OCI-LY7 (cell line): ENCODE measurements around the gene PDCD1. TPM values are rescaled to one million over a fixed set of nuclear protein-coding genes. Genes with fewer than 3 reads are reported as not detected.

ENCODE experiments used
- BruUV-seq: library from RNA; stranded (reverse); fragments of 400-500 nt; replicated peaks from 2 replicates; lab custom pipeline; 2021; lab: Mats Ljungman, UMichigan
- CTCF ChIA-PET: fragments of 300-600 bp; sonication (Branson Sonifier 250); formaldehyde crosslinking; loops from one replicate; lab custom pipeline; 2022; ENCODE audit warnings: antibody characterized with exemption; ENCODE audit not compliant: unreplicated experiment; lab: Charles Lee
- POLR2A ChIA-PET: fragments of 300-600 bp; sonication (Branson Sonifier 250); formaldehyde crosslinking; loops from one replicate; lab custom pipeline; 2022; ENCODE audit warnings: antibody characterized with exemption; lab: Charles Lee
- DNase-seq: peaks from one replicate; pipeline ENCODE4 v3.0.0-alpha.2; 2015; ENCODE audit warnings: low spot score
- H2AFZ ChIP-seq: fragments of 200-600 bp; sonication (generic), shearing (Covaris generic); 2 replicates; pipeline ENCODE4 v1.6.1; 2014; ENCODE audit warnings: mild to moderate bottlenecking, antibody characterized with exemption, low read length, moderate library complexity
- H3K27ac ChIP-seq: fragments of 200-600 bp; sonication (generic); 2 replicates; pipeline ENCODE4 v1.5.1; 2014; ENCODE audit warnings: mixed run types, low read depth, mild to moderate bottlenecking, moderate library complexity, low read length, inconsistent platforms; ENCODE audit not compliant: poor library complexity, severe bottlenecking
- H3K36me3 ChIP-seq: fragments of 200-600 bp; sonication (generic); 2 replicates; pipeline ENCODE4 v1.6.1; 2014; ENCODE audit warnings: mild to moderate bottlenecking, antibody characterized with exemption, low read length, moderate library complexity, mixed read lengths; ENCODE audit not compliant: insufficient read depth
- H3K4me1 ChIP-seq: fragments of 200-600 bp; sonication (generic); 2 replicates; pipeline ENCODE4 v1.5.1; 2014; ENCODE audit warnings: mild to moderate bottlenecking, low read length; ENCODE audit not compliant: insufficient read depth, poor library complexity, severe bottlenecking
- H3K4me2 ChIP-seq: fragments of 200-600 bp; sonication (generic); 2 replicates; pipeline ENCODE4 v1.6.1; 2014; ENCODE audit warnings: mild to moderate bottlenecking, low read length
- H3K4me3 ChIP-seq: fragments of 200-600 bp; sonication (generic); 2 replicates; pipeline ENCODE4 v1.5.1; 2014; ENCODE audit warnings: mild to moderate bottlenecking, low read depth, low read length; ENCODE audit not compliant: poor library complexity, severe bottlenecking
- H3K79me2 ChIP-seq: fragments of 200-600 bp; sonication (generic); 2 replicates; pipeline ENCODE4 v1.6.1; 2016; ENCODE audit warnings: low read depth, mild to moderate bottlenecking, low read length, moderate library complexity, mixed read lengths; ENCODE audit not compliant: insufficient read depth
- H3K9me2 ChIP-seq: fragments of 200-600 bp; sonication (generic); 2 replicates; pipeline ENCODE4 v1.6.1; 2016; ENCODE audit warnings: mild to moderate bottlenecking, low read length, mixed read lengths; ENCODE audit not compliant: insufficient read depth
- H3K9me3 ChIP-seq: fragments of 200-600 bp; sonication (generic); 2 replicates; pipeline ENCODE4 v1.6.1; 2014; ENCODE audit warnings: mild to moderate bottlenecking, mixed run types, low read length, mixed read lengths
- H4K20me1 ChIP-seq: fragments of 200-600 bp; sonication (generic); 2 replicates; pipeline ENCODE4 v1.6.1; 2014; ENCODE audit warnings: mild to moderate bottlenecking, antibody characterized with exemption, low read length, moderate library complexity, mixed read lengths; ENCODE audit not compliant: insufficient read depth
- EZH2phosphoT487 ChIP-seq: fragments of 200-600 bp; sonication (generic); IDR thresholded peaks from 2 replicates; pipeline ENCODE4 v1.6.1; 2018; ENCODE audit warnings: low read depth, borderline replicate concordance, mild to moderate bottlenecking, mixed run types, antibody characterized with exemption, low read length, moderate library complexity, mixed read lengths
- intact Hi-C: fragments of 100-400 bp; cut with micrococcal nuclease; formaldehyde crosslinking; loops from one replicate; pipeline ENCODE4 v1.10.0; 2022; ENCODE audit not compliant: unreplicated experiment
- total RNA-seq, 2 experiments: library from RNA; depleted of rRNA in 1 of 2; stranded (reverse); fragments of >200 nt in 1 of 2; shearing (Covaris generic) in 1 of 2; gene quantifications; 2 replicates each; pipeline ENCODE4 v1.2.3, GENCODE V29; 2014 to 2022
- TF ChIP-seq, protein P1 (sequence below): fragments of 200-600 bp; sonication (generic); conservative IDR thresholded peaks from 2 replicates; pipeline ENCODE4 v1.5.1; 2014; ENCODE audit warnings: mild to moderate bottlenecking, antibody characterized with exemption, low read length, moderate library complexity, mixed read lengths

PDCD1 gene
- total RNA-seq, 2 experiments from 2014 or later: not detected

DNA sequence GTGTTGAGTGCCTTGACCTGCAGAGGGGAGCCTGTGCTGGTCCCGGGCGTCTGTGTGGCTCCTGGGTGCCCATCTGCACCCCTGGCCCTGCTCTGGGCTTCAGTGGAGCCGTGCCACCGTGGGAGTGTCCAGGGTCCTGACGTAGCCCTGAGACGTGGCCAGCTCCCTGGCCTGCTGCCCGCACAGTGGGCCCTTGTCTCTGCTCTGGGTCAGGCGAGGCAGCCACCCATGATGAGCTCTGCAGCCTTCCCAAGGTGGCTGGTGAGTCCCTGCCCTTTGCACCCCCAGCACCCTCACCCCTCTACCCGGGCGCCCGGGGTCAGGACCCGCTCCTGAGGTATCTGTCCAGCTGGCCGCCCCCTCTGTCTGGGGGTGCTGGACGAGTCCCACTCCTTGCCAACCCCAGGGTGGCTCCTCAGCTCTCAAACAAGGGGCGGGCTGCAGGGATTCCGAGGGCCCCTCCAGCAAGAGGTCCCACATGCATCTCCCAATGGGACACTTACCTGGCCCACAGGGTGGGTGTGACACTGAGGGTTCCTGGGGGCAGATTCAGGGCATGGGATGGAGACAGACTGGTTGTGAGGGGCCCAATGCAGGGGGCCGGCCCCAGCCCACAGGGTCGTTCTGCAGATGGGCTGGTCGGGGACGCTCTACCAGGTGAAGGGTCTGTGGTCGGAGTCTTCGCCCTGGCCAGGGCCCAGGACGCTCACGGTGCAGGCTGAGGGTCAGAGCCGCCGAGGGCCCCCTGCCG lies 47.3 kb downstream of the PDCD1 start:
- Histone ChIP-seq H2AFZ (no peak overlapping the region), H4K20me1 (no peaks in the 10 kb centered on the region), H3K36me3 (no peaks in the 10 kb centered on the region), H3K4me3 (no peak overlapping the region), H3K4me2 (no peak overlapping the region), H3K27ac (no peak overlapping the region), H3K79me2 (no peaks in the 10 kb centered on the region), H3K9me3 (no peaks in the 10 kb centered on the region), H3K4me1 (no peaks in the 10 kb centered on the region), H3K9me2 (no peaks in the 10 kb centered on the region)
- intact Hi-C loops: no loop called here
- DNase-seq: no peak
- TF ChIP-seq EZH2phosphoT487: no peak
- POLR2A ChIA-PET: no interaction called here
- CTCF ChIA-PET: no interaction called here
- no TSS peak for BruUV-seq

DNA sequence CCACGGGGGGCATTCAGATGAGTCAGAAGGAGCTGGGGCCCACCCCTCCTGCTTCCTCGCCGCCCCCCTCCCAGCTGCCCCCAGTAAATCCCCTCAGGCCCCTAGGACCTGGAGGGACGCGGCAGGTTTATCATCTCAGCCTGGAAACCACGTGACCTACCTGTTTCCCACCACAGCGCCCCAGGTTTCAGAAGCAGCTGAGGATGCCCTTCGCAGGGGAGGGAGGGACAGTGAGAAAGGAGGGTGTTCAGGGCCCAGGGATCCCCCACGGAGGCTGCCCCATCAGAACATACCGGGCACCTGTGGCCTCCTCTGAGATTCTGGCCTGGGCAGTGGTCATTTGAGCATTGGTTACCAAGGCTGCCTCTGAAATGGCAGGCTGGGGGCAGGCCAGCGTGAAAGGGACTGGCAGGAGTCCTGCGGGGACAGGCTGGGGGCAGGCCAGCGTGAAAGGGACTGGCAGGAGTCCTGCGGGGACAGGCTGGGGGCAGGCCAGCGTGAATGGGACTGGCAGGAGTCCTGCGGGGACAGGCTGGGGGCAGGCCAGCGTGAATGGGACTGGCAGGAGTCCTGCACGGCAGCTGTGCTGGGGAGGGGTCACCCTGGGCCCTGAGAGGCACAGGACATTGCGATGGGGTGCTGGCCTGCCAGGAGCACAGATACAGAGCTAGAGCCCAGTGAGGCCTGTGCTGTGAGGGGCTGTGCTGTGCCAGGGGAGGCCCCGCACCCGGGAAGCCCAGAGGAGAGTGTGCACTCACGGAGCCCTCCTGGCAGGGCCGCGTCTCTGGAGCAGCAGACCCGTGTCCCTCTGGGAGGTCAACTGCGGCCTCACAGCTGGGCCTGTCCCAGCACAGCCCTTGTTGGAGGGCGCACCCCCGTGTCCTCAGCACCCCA lies 48.1 kb downstream of the PDCD1 start:
- POLR2A ChIA-PET: no interaction called here

More for the DNA sequence above, 48.1 kb downstream of the PDCD1 start:
- Histone ChIP-seq H3K4me1 (no peaks in the 10 kb centered on the region), H2AFZ (no peak overlapping the region), H3K4me3 (no peak overlapping the region), H3K4me2 (no peak overlapping the region), H3K27ac (no peak overlapping the region), H4K20me1 (no peaks in the 10 kb centered on the region), H3K36me3 (no peaks in the 10 kb centered on the region), H3K9me3 (no peaks in the 10 kb centered on the region), H3K9me2 (no peaks in the 10 kb centered on the region), H3K79me2 (no peaks in the 10 kb centered on the region)
- CTCF ChIA-PET: no interaction called here
- intact Hi-C loops: no loop called here
- DNase-seq: no peak
- TF ChIP-seq, protein P1, sequence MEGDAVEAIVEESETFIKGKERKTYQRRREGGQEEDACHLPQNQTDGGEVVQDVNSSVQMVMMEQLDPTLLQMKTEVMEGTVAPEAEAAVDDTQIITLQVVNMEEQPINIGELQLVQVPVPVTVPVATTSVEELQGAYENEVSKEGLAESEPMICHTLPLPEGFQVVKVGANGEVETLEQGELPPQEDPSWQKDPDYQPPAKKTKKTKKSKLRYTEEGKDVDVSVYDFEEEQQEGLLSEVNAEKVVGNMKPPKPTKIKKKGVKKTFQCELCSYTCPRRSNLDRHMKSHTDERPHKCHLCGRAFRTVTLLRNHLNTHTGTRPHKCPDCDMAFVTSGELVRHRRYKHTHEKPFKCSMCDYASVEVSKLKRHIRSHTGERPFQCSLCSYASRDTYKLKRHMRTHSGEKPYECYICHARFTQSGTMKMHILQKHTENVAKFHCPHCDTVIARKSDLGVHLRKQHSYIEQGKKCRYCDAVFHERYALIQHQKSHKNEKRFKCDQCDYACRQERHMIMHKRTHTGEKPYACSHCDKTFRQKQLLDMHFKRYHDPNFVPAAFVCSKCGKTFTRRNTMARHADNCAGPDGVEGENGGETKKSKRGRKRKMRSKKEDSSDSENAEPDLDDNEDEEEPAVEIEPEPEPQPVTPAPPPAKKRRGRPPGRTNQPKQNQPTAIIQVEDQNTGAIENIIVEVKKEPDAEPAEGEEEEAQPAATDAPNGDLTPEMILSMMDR: no peak
- no peak for TF ChIP-seq EZH2phosphoT487
- BruUV-seq: no TSS peak
